LNCAP (cell line): ENCODE results near the gene ZFP1.

Experiments used
- CTCF ChIP-seq: fragments of 450-650 bp; IDR thresholded peaks from 2 replicates; pipeline ENCODE4 v1.5.1; 2017; ENCODE audit warnings: mild to moderate bottlenecking

ZFP1 gene

GRCh38 chr16:75104836-75105235 is 43.5 kb upstream of the ZFP1 start:
- no peak for TF ChIP-seq CTCF

GRCh38 chr16:75105306-75106061 is 42.8 kb upstream of the ZFP1 start:
- no peak for TF ChIP-seq CTCF

- no peak for TF ChIP-seq CTCF
Measured at GRCh38 chr16:75106351-75107274, 41.7 kb upstream of the ZFP1 start.

- no peak for TF ChIP-seq CTCF
Measured at GRCh38 chr16:75107505-75107904, 40.8 kb upstream of the ZFP1 start.

- no peak for TF ChIP-seq CTCF
Measured at GRCh38 chr16:75108792-75109731, 39.3 kb upstream of the ZFP1 start.

- TF ChIP-seq CTCF, result no peak
Measured at GRCh38 chr16:75109732-75110243, 38.5 kb upstream of the ZFP1 start.
